ENCODE measurements around the gene ERC1. TPM values are rescaled to one million over a fixed set of nuclear protein-coding genes. Genes with fewer than 3 reads are reported as not detected.

The ERC1 gene
- total and polyA plus RNA-seq, 2 donors (not counting 3 experiments of a cell fraction or from before 2014, with no cell fraction given) = 11.7 to 66.1 TPM

- no peaks in the 10 kb centered on the region for H3K9me1 ChIP-seq (replicated peaks; ENCODE audit: control insufficient read depth, extremely low read depth, insufficient read depth, low read length)
- intact Hi-C loops (cut with micrococcal nuclease) (no loop called here), dilution Hi-C loops (cut with MboI; ENCODE audit: extremely low pct_ligation_motif_present, low sequenced_read_pairs) (no loop called here)
- no peaks in the 10 kb centered on the region for H4K20me1 ChIP-seq (replicated peaks; ENCODE audit: control insufficient read depth, extremely low read depth, insufficient read depth, low read length)
- no peaks in the 10 kb centered on the region for H3K27me3 ChIP-seq (ENCODE audit: control insufficient read depth in 2 of 2, insufficient read depth in 2 of 2, low read length in 2 of 2)
- FAIRE-seq (no peak), DNase-seq (ENCODE audit: low read depth, low spot score) (no peak)
- H3K4me1 ChIP-seq (ENCODE audit: control insufficient read depth, extremely low read depth, insufficient read depth, low read length) = no peaks in the 10 kb centered on the region
- no TSS peak for BruUV-seq (replicated peaks)
- no peak overlapping the region for H3K9ac ChIP-seq (replicated peaks; ENCODE audit: extremely low read depth, insufficient read depth, low read length)
- H2AFZ ChIP-seq (ENCODE audit: low read depth, low read length) = no peak overlapping the region
- H3K27ac ChIP-seq (ENCODE audit: insufficient read depth, low read depth, low read length) = no peak overlapping the region
- no peak for TF ChIP-seq MAX (IDR thresholded peaks at IDR 0.05; ENCODE audit: insufficient read depth, insufficient read length)
- no peak for TF ChIP-seq CTCF (IDR thresholded peaks at IDR 0.05; ENCODE audit: extremely low read depth in 1 of 2, insufficient read depth in 1 of 2, low read depth in 1 of 2, low read length in 2 of 2)
- no peak for TF ChIP-seq MYC (IDR thresholded peaks at IDR 0.05; ENCODE audit: low read depth, low read length)
- no peak for TF ChIP-seq GATA2 (IDR thresholded peaks at IDR 0.05; ENCODE audit: insufficient read depth, insufficient read length, low read depth, low read length)
- no peak for TF ChIP-seq EZH2 (IDR thresholded peaks at IDR 0.05; ENCODE audit: borderline replicate concordance, low read depth, low read length, severe bottlenecking)
- TF ChIP-seq POLR2A (IDR thresholded peaks at IDR 0.05; ENCODE audit: low read depth, low read length) = no peak
- TF ChIP-seq FOS (IDR thresholded peaks at IDR 0.05; ENCODE audit: borderline replicate concordance, insufficient read depth, low read length) = no peak
- TF ChIP-seq JUN (IDR thresholded peaks at IDR 0.05; ENCODE audit: borderline replicate concordance, insufficient read depth, insufficient read length, low read depth) = no peak
- no peak for TF ChIP-seq POLR2AphosphoS5 (IDR thresholded peaks at IDR 0.05; ENCODE audit: insufficient read depth, low read depth, low read length)
- H3K79me2 ChIP-seq (ENCODE audit: control insufficient read depth, insufficient read depth, low read length) = no peaks in the 10 kb centered on the region
- CTCF ChIA-PET = no interaction called here
- H3K36me3 ChIP-seq (ENCODE audit: control insufficient read depth in 2 of 2, extremely low read depth in 1 of 2, insufficient read depth in 2 of 2, low read length in 2 of 2) = no peaks in the 10 kb centered on the region
- H3K4me3 ChIP-seq (replicated peaks in 1 of 3; ENCODE audit: insufficient read depth in 1 of 3, low read depth in 1 of 3, low read length in 3 of 3) = no peak overlapping the region
- POLR2A ChIA-PET = no interaction called here
- H3K9me3 ChIP-seq (replicated peaks; ENCODE audit: control insufficient read depth, insufficient read depth, low read length) = no peaks in the 10 kb centered on the region
- H3K4me2 ChIP-seq (ENCODE audit: insufficient read depth, low read length) = no peak overlapping the region
Observed at GRCh38 chr12:1302201-1302870, 311.3 kb downstream of the ERC1 start.
